Measurements from ENCODE around the gene PRSS2. TPM values are rescaled to one million over a fixed set of nuclear protein-coding genes. Genes with fewer than 3 reads are reported as not detected.

PRSS2 gene
- total RNA-seq, 1 donor from 2014 or later, result not detected

DNA sequence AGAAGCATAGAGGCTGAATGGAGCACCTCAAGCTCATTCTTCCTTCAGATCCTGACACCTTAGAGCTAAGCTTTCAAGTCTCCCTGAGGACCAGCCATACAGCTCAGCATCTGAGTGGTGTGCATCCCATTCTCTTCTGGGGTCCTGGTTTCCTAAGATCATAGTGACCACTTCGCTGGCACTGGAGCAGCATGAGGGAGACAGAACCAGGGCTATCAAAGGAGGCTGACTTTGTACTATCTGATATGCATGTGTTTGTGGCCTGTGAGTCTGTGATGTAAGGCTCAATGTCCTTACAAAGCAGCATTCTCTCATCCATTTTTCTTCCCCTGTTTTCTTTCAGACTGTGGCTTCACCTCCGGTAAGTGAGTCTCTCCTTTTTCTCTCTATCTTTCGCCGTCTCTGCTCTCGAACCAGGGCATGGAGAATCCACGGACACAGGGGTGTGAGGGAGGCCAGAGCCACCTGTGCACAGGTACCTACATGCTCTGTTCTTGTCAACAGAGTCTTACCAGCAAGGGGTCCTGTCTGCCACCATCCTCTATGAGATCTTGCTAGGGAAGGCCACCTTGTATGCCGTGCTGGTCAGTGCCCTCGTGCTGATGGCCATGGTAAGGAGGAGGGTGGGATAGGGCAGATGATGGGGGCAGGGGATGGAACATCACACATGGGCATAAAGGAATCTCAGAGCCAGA lies 31.0 kb downstream of the PRSS2 start:
- peak; percentile 27 for DNase-seq (ENCODE audit: low spot score)

DNA sequence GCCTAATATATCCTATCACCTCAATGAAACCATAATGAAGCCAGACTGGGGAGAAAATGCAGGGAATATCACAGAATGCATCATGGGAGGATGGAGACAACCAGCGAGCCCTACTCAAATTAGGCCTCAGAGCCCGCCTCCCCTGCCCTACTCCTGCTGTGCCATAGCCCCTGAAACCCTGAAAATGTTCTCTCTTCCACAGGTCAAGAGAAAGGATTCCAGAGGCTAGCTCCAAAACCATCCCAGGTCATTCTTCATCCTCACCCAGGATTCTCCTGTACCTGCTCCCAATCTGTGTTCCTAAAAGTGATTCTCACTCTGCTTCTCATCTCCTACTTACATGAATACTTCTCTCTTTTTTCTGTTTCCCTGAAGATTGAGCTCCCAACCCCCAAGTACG lies 31.5 kb downstream of the PRSS2 start:
- no peak for DNase-seq (ENCODE audit: low spot score)

DNA sequence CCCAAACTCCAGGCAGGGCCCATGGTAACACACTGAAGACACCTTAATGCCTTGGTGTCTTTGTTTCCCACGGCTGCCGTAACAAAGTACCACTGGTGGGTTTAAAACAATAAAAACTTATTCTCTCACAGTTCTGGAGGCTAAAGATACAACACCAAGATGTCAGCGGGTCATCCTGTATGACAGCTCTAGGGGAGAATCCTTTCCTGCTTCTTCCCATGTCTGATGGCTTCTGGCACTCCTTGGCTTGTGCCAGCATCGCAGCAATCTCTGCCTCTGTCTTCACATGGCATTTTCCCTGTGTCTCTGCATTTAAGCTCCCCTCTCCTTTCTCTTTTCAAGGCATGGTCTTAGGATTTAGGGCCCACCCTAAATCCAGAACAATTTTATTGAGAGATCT lies 33.1 kb downstream of the PRSS2 start:
- DNase-seq (ENCODE audit: low spot score), result no peak

DNA sequence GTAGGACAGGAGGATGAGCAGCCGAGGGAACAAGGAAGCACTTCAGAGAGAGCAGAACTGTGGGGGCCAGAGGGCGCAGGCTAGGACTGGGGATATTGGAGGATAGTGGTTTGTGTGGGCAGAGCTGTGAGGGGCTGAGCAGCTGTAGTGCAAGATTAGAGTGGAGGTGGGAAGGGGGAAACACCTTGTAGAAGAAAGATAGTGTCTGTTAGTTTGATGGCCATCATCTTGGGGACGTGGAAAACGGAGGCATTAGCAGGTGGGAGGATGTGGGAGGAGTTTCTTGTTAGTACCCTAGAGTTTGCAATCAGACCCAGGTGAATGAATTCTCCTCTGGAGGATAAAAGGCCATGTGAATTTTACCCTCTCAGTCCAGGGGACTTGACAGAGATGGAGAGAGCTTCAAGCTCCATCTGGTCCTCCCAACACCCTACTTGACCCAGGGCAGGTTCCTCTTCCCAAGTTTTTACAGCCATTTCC lies 34.0 kb downstream of the PRSS2 start:
- no peak for DNase-seq (ENCODE audit: low spot score)

DNA sequence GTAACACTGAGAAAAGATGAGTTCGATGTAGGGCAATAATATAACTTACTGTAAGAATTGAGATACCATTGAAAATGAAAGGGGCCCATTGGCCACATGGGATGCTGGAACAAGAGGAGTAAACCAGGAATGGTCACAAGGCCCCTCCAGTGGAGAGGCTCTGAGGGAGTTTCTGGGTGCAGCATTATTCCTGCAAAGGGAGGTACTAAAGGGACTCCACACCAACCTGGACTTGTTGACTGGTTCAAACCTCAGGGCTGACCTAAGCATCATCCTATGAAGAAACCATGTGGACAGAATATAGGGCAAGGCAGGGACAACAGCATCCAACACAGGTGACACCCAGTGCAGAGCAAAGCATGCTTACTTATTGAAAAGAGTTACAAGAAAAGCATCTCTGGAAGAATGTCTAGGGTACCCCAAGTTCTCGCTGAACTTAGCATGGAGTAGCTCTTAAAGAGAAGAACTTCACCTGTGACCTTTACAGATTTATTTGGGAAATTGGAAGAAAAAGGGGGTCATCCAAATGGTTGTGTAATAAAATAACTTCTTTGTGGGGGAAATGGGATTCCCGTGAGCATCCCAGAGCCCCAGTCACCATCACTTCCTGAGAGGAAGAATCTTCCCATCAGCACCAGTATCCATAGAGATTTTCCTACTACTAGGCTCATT lies 34.7 kb downstream of the PRSS2 start:
- DNase-seq (ENCODE audit: low spot score), result peak; percentile 28

DNA sequence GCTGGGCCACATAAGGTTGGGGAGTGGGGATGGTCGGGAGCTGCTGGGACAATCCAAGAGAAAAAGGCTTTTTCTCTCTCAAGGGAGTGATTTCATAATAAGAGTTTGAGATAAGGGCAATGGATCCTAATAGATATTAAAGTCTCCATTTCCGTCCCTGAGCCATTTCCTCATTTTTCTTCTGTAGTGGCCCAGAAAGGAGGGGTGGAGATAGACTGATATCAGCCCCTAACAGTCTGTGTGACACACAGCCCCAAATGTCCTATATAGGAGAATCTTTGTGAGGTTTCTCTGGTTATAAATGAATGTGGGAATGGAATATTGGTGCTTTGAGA lies 35.2 kb downstream of the PRSS2 start:
- no peak for DNase-seq (ENCODE audit: low spot score)

DNA sequence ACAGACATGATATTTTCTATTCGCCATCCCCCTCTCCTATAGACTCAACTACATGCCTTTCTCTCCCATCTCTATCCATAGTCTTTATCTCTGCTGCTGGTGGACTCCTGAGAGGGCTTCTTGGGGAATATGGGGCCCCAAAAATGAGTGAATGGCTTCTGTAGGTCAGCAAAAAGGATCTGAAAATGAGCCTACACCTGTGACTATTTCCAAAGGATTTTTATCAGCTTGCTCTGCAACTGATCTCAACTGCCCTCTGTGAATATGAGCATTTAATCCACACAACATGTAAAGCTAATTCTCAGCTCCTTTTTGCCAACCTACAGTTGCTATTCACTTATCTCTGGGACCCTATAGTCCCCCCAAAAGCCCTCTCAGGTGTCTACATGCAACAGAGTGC lies 36.2 kb downstream of the PRSS2 start:
- DNase-seq (ENCODE audit: low spot score), result no peak

DNA sequence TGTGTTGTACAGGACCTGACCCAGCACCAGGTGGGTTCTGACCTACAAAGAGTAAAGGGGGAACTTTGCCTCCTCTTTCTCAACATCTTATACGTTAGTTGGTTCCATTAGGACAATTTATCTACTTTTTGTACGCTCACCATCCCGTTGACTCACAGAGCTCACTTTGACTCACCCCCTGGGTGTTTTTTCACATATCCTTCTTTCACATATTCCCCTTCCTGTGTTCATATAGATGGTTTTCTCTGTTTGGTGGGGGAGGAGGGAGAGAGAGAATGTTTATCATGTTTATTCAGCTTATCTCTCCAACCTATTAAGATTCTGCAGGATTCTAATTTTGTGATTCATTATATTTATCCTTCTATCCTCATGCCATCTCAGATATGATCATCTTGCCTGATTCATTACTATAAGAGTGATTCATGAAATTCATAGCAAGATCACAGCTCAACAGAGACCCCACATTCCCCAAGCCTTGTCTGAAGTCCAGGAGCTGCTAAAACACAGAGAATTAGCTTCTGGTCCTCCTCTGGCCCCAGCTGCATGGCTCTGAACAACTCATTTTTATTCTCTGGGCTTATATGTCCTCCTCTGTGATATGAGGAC lies 37.2 kb downstream of the PRSS2 start:
- DNase-seq (ENCODE audit: low spot score), result no peak

DNA sequence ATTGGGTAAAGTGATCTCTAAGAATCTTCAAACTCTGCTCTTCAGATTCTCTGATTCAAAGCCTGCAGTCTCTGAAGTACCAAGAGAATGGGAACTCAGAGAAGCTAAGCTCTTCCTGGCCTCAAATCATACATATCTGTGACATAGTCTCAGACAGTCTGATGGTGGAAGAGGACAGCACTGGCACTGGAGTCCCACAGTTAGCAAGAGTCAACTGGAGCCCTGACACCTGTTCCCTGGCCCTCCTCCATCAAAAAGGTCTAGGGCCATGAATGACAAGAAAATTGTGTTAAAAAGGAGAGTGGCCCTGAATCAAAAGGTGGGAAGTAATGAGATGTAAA lies 37.7 kb downstream of the PRSS2 start:
- peak; percentile 23 for DNase-seq (ENCODE audit: low spot score)

DNA sequence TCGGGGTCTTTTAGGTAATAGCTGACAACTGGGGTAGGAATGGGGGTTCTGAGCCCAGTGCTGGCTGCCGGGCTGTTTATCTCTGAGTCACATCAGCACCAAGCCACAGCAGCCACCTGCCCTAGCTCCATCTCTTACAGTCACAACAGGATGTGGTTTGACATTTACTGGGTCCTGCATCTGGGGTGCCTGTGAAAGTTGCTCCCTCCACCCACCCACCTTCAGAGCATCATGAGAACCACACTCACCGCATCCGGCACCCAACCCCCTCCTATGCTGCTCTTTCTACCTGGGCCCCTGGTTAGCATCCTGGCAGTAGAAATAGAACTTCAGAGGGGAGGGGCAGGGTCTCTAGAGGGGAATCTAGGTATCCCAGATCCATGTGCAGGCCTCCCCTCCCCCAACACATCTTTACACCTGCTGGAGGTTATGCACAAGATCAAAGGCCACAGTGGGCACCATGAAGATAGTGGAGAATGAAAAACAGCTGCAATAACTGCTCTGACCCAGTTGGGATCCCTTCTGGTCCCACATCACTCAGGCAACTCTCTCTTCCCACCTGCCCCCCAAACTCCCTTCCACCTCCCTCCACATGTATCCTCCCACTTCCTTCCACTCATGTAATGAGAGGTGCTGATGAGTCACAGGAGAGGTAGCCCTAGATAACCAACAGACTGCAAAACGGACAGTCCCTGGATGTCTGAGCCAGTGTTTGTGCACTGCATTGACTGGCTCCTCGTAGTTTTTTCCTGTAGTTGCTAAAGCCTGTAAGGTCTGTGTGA lies 38.2 kb downstream of the PRSS2 start:
- peak; percentile 57 for DNase-seq (ENCODE audit: low spot score)

DNA sequence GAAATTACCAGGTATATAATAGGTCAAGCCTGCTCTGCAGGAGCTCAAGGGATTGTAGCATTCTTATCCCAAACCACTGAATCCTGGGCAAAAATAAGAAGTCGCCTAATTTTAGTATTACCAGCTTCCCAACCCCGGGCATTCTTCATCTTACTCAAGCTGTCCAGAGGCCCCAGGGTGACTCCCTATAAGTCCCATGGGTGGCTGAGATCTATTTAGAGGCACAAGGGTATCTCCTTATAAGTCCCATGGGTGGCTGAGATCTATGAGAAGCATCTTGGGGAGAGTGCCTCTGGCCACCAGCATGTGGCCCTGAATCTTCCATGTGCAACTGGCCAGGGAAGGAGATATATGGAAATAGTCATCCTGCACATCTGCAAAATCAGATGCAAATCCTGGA lies 38.9 kb downstream of the PRSS2 start:
- DNase-seq (ENCODE audit: low spot score), result no peak

DNA sequence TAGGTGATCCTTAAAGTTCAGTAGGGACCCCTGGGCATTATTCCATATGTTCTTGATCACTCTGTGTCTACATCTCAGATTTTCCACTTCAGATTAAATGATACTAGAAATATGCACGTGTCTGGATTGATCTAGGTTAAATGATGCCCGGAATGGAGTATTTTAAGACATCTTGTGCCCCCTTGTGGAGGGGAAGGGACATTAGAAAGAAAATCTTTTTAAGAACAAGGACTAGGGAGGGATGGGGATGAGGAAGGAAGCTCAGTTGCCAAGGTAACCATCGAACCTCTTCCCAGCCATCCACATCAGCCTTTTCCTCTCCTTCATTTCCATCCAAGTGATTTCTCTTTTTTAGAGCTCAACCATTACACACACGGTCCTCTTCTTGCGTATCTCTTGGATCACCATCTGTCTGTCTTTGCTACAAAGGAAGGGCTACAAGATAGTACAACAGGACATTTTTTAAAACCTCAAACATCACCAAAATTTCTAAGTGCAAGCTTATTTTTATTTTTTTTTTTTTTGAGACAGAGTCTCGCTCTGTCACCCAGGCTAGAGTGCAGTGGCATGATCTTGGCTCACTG lies 40.5 kb downstream of the PRSS2 start:
- peak; percentile 31 for DNase-seq (ENCODE audit: low spot score)

DNA sequence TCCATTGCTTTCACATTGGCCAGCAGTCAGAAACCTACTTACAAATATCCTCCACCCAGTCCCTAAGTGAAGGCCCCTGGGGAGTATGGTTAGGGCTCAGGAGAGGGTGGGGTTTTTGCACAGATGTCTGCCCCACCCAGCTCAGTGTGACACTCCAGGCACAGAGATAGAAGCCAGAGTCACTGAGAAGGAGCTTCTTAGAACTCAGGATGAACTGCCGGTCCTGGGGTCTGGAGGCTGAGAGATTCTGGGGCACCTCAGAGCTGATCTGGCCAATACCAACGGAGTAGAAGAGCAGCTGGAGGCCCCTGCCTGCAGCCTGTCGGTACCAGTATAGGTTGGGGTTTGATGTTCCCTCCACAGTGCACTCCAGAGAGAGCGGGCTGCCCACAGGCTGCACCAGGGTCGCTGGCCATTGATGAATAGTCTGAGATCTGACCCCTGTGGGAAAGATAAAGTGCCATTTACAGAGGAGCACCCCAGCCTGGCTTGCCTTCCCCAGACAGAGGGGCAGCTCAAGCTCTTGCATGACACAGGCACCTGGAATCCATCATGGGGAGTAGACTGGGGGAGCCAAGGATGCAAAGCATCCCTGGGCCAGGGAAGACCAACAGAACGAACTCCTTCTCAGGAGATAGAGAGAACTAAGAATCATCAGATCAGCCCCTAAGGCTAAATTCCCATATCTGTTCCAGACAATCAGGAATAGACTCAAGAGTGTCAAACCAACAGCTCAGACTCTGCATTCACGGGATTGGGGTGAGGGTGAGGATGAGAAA lies 41.9 kb downstream of the PRSS2 start:
- DNase-seq (ENCODE audit: low spot score), result peak; percentile 19

DNA sequence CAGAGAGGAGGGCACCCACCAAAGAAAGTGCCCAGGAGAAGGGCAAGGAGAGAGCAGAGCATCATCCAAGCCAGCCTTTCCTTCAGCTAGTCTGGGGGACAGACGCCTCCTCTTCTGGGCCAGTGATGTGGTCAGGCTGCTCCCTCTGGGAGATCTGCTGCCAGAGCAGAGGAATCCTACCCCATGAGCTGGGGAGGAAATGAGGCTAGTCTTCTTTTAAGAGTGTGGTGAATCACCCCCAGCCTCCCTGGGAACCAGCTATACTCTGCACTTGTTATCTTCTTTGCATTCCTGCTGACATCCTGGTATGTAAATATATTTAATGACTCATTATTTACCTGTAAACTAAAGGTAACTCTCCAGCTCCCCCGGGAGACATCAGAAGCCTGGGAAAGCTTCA lies 42.5 kb downstream of the PRSS2 start:
- no peak for DNase-seq (ENCODE audit: low spot score)

DNA sequence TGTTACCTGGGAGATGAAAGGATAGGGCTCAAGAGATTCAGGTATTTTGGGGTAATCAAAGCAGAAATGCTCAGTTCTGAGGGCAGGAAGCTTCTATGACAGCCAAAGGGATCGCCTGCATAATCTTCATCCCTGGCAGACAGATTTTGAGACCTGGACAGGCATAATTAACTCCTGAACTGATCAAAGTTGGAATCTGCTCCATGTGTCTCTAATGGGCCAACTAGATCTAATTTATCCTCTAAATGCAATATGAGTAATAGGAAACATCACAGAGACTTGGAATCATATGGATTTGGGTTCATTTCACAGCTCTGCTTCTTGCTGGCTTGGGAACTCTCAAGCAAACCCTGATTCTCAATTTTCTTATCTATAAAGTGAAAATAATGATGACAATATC lies 42.9 kb downstream of the PRSS2 start:
- DNase-seq (ENCODE audit: low spot score), result no peak

DNA sequence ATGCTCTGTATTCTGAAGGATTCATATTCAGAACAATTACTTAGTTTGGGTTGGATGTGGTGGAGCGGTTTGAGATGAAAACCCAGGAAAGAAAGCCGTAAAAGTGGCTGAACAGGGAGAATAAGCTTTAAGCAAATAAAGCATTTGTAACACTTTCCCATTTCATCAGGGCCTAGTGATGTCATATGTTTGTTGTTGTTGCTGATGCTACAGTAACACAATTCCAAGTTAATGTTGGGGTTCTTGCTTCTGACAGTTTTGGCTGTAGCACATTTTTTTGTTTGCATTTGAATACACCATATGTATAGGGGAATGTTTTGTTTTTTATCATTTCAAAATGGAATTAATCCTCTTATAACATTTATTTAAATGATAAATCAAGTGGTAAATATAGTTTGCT lies 43.7 kb downstream of the PRSS2 start:
- DNase-seq (ENCODE audit: low spot score), result no peak

DNA sequence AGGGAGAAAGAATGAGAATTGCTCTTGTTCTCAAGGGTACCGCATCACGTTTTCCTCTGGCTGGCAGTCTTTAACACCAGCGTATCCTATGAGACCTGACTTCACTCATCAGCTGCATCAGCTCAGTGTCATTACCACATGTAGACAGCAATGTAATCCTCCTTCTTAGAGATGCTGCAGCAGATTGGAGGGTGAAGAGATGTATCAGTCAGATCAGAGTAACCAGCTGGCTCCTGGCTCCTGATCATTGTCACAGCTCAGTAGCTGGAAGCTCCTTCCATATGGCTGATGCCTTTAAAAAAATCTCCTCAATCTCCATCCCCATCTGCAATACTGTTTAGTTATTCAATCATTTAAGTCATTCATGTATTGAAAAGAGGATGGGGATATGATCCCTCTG lies 44.4 kb downstream of the PRSS2 start:
- no peak for DNase-seq (ENCODE audit: low spot score)

DNA sequence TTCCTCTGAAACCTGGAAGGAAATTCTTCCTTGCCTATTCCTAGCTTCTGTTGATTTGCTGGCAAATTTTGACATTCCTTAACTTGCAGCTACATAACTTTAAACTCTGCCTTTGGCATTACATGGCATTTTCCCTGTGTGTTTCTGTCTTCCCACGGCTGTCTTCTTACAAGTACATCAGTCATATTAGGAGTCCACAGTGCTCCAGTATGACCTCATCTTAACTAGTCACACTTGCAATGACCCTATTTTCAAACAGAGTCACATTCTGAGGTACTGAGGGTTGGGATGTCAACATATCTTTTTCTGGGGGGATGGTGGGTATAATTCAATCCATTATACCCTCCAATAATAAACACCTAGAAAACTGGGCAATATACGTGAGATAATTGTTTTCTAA lies 46.7 kb downstream of the PRSS2 start:
- DNase-seq (ENCODE audit: low spot score), result no peak

DNA sequence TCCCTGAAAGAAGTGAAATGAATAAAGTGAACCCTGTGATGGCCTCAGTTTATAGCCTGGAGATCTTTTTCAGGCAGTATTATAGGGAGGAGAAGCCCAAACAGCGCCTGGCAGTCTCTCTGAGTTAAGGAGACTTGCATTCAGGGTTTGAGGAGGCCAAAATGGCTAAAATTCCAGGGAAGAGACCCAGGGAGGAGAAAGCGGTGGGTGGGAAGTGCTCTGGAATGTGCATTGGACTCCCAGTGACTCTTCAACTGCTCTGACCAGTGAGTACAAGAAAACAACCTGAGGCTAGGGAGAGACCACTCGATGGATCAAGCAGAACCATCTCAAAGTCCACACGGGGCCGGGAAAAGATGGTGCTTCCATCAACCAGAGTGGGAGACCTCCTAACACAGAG lies 48.8 kb downstream of the PRSS2 start:
- no peak for DNase-seq (ENCODE audit: low spot score)

DNA sequence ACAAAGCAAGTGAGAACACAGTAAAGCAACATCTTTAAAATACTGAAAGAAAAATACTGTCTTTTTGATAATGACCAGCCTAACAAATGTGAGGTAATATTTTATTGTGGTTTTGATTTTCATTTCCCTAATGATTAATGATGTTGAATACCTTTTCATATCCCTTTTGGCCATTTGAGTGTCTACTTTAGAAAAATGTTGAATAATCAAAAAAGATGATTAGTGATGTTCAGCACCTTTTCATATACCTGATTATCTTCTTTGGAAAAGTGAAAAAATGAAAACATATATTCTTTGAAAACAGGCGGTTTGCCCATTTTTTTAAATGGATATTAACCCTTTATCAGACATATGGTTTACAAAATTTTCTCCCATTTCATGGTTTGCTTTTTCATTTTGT lies 51.9 kb downstream of the PRSS2 start:
- no peak for DNase-seq (ENCODE audit: low spot score)

Data from ureter (tissue), 1 donor.